Uterus (tissue), 2 donors: ENCODE data around the gene DPP6.

Source experiments
- CTCF ChIP-seq, 4 experiments: fragments of 200-600 bp in 2 of 4; fragments of 450-650 bp in 2 of 4; sonication (generic) in 2 of 4; IDR thresholded peaks; one replicate each; pipeline ENCODE4 v1.5.1; 2016 to 2019; ENCODE audit warnings: antibody characterized with exemption in 4 of 4, mild to moderate bottlenecking in 2 of 4, moderate library complexity in 1 of 4
- POLR2A ChIP-seq, 2 donors: fragments of 450-650 bp; IDR thresholded peaks; one replicate each; pipeline ENCODE4 v1.6.1; 2016; ENCODE audit warnings: antibody characterized with exemption in 2 of 2, mild to moderate bottlenecking in 1 of 2, moderate library complexity in 1 of 2

- TF ChIP-seq CTCF (IDR thresholded peaks at IDR 0.05) (no peak), POLR2A (IDR thresholded peaks at IDR 0.05) (no peak)
Measured at GRCh38 chr7:154837087-154837486, 784.9 kb downstream of the DPP6 start.
